BLaER1 treated with 17β-estradiol and CSF1 and Interleukin-3, amounts not matched to agents 10 nM and 100 nM (cell line): ENCODE results near the gene CATSPERD.

Experiments used
- H3K27ac ChIP-seq, 11 experiments: shearing (Covaris generic); formaldehyde crosslinking; 2 replicates each; pipeline ENCODE4 v1.8.1; 2022
- H3K27me3 ChIP-seq, 11 experiments: shearing (Covaris generic); formaldehyde crosslinking; 2 replicates each; pipeline ENCODE4 v1.8.1; 2022
- H3K36me3 ChIP-seq, 11 experiments: shearing (Covaris generic); formaldehyde crosslinking; 2 replicates each; pipeline ENCODE4 v1.8.1; 2022
- H3K4me1 ChIP-seq, 10 experiments: shearing (Covaris generic); formaldehyde crosslinking; 2 replicates each; pipeline ENCODE4 v1.8.1; 2022
- H3K4me2 ChIP-seq, 11 experiments: shearing (Covaris generic); formaldehyde crosslinking; 2 replicates each; pipeline ENCODE4 v1.8.1; 2022
- H3K4me3 ChIP-seq, 10 experiments: shearing (Covaris generic); formaldehyde crosslinking; 2 replicates each; pipeline ENCODE4 v1.8.1; 2022
- H3K9ac ChIP-seq, 11 experiments: shearing (Covaris generic); formaldehyde crosslinking; 2 replicates each; pipeline ENCODE4 v1.8.1; 2022
- H3K9me3 ChIP-seq, 11 experiments: shearing (Covaris generic); formaldehyde crosslinking; replicated peaks in 1 of 11; 2 replicates each; pipeline ENCODE4 v1.8.1; 2022
- H4K20me1 ChIP-seq, 11 experiments: shearing (Covaris generic); formaldehyde crosslinking; 2 replicates each; pipeline ENCODE4 v1.8.1; 2022
- Cebpa-rat ChIP-seq, 11 experiments: shearing (Covaris generic); IDR thresholded peaks; 2 replicates each; pipeline ENCODE4 v1.8.1; 2022

The CATSPERD gene

GRCh38 chr19:5703819-5704818, 16.3 kb upstream of the CATSPERD start:
- no peak overlapping the region for H3K4me2 ChIP-seq
- H3K9me3 ChIP-seq: peaks cover 0 to 27% (median 9%) of the 10 kb centered on the region in 11 experiments; a peak in 12 of 22 replicates
- no peak overlapping the region for H3K4me3 ChIP-seq
- no peaks in the 10 kb centered on the region for H3K27me3 ChIP-seq
- peaks cover 81 to 97% (median 90%) of the 10 kb centered on the region in 11 experiments for H3K36me3 ChIP-seq
- H3K4me1 ChIP-seq: peaks cover 2 to 19% (median 12%) of the 10 kb centered on the region in 10 experiments; a peak in 18 of 20 replicates
- TF ChIP-seq Cebpa-rat (IDR thresholded peaks at IDR 0.05): no peak
- peaks cover 33 to 83% (median 66%) of the 10 kb centered on the region in 11 experiments; a peak in 21 of 22 replicates for H4K20me1 ChIP-seq
- no peak overlapping the region for H3K27ac ChIP-seq
- no peak overlapping the region for H3K9ac ChIP-seq

GRCh38 chr19:5705552-5705951, 14.9 kb upstream of the CATSPERD start:
- H3K9me3 ChIP-seq: peaks cover 0 to 27% (median 9%) of the 10 kb centered on the region in 11 experiments; a peak in 12 of 22 replicates
- no peak overlapping the region for H3K4me2 ChIP-seq
- TF ChIP-seq Cebpa-rat (IDR thresholded peaks at IDR 0.05): no peak
- peaks cover 0 to 4% (median under 1%) of the 10 kb centered on the region in 10 experiments; a peak in 5 of 20 replicates for H3K4me1 ChIP-seq
- H3K9ac ChIP-seq: no peak overlapping the region
- no peak overlapping the region for H3K27ac ChIP-seq
- H3K4me3 ChIP-seq: no peak overlapping the region
- no peaks in the 10 kb centered on the region for H3K27me3 ChIP-seq
- peaks cover 80 to 97% (median 90%) of the 10 kb centered on the region in 11 experiments for H3K36me3 ChIP-seq
- H4K20me1 ChIP-seq: peaks cover 22 to 83% (median 66%) of the 10 kb centered on the region in 11 experiments; a peak in 20 of 22 replicates

- Histone ChIP-seq H3K27me3 (no peaks in the 10 kb centered on the region), H3K27ac (no peak overlapping the region), H3K36me3 (peaks cover 86 to 97% (median 91%) of the 10 kb centered on the region in 11 experiments), H4K20me1 (peaks cover 29 to 88% (median 73%) of the 10 kb centered on the region in 11 experiments; a peak in 21 of 22 replicates), H3K4me2 (no peak overlapping the region), H3K4me1 (no peaks in the 10 kb centered on the region), H3K4me3 (no peak overlapping the region), H3K9ac (no peak overlapping the region), H3K9me3 (peaks cover 0 to 19% (median 9%) of the 10 kb centered on the region in 11 experiments; a peak in 12 of 22 replicates)
- no peak for TF ChIP-seq Cebpa-rat (IDR thresholded peaks at IDR 0.05)
These were observed 13.4 kb upstream of the CATSPERD start for GRCh38 chr19:5706876-5707573.

GRCh38 chr19:5707576-5708575, 12.6 kb upstream of the CATSPERD start:
- Histone ChIP-seq H3K36me3 (peaks cover 95 to 100% (median 98%) of the 10 kb centered on the region in 11 experiments), H3K27ac (no peak overlapping the region), H3K27me3 (no peaks in the 10 kb centered on the region), H4K20me1 (peaks cover 37 to 96% (median 82%) of the 10 kb centered on the region in 11 experiments; a peak in 21 of 22 replicates), H3K4me1 (no peaks in the 10 kb centered on the region), H3K9ac (no peak overlapping the region; a peak in 1 of 22 replicates), H3K9me3 (peaks cover 0 to 17% (median 9%) of the 10 kb centered on the region in 11 experiments; a peak in 12 of 22 replicates), H3K4me2 (no peak overlapping the region), H3K4me3 (no peak overlapping the region)
- no peak for TF ChIP-seq Cebpa-rat (IDR thresholded peaks at IDR 0.05)

- Histone ChIP-seq H3K4me1 (0 out of 20 replicates have a peak, but pooled peaks cover 0 to 5% (median 0%) of the 10 kb centered on the region in 10 experiments), H3K36me3 (peaks cover 85 to 99% (median 93%) of the 10 kb centered on the region in 11 experiments), H3K9ac (no peak overlapping the region), H3K27ac (no peak overlapping the region; a peak in 1 of 22 replicates), H3K4me2 (no peak overlapping the region), H3K4me3 (no peak overlapping the region), H4K20me1 (peaks cover 50 to 97% (median 83%) of the 10 kb centered on the region in 11 experiments; a peak in 21 of 22 replicates), H3K27me3 (no peaks in the 10 kb centered on the region), H3K9me3 (no peaks in the 10 kb centered on the region)
- no peak for TF ChIP-seq Cebpa-rat (IDR thresholded peaks at IDR 0.05)
These were observed 9.4 kb upstream of the CATSPERD start for GRCh38 chr19:5711025-5711424.

GRCh38 chr19:5711713-5712161, 8.7 kb upstream of the CATSPERD start:
- H3K9ac ChIP-seq: no peak overlapping the region
- H3K4me1 ChIP-seq: peaks cover 0 to 6% (median 2%) of the 10 kb centered on the region in 10 experiments; a peak in 7 of 20 replicates
- no peak overlapping the region for H3K4me3 ChIP-seq
- H3K9me3 ChIP-seq: no peaks in the 10 kb centered on the region
- no peak overlapping the region for H3K27ac ChIP-seq
- no peak for TF ChIP-seq Cebpa-rat (IDR thresholded peaks at IDR 0.05)
- H3K36me3 ChIP-seq: peaks cover 78 to 99% (median 86%) of the 10 kb centered on the region in 11 experiments
- peaks cover 50 to 97% (median 84%) of the 10 kb centered on the region in 11 experiments; a peak in 21 of 22 replicates for H4K20me1 ChIP-seq
- no peaks in the 10 kb centered on the region for H3K27me3 ChIP-seq
- H3K4me2 ChIP-seq: no peak overlapping the region

GRCh38 chr19:5713228-5713627, 7.2 kb upstream of the CATSPERD start:
- Histone ChIP-seq H3K4me2 (no peak overlapping the region), H3K27me3 (no peaks in the 10 kb centered on the region), H3K9me3 (no peaks in the 10 kb centered on the region), H4K20me1 (peaks cover 53 to 98% (median 84%) of the 10 kb centered on the region in 11 experiments; a peak in 21 of 22 replicates), H3K9ac (no peak overlapping the region; a peak in 1 of 22 replicates), H3K4me3 (no peak overlapping the region), H3K27ac (no peak overlapping the region), H3K36me3 (peaks cover 66 to 99% (median 85%) of the 10 kb centered on the region in 11 experiments), H3K4me1 (peaks cover 11 to 21% (median 16%) of the 10 kb centered on the region in 10 experiments)
- TF ChIP-seq Cebpa-rat (IDR thresholded peaks at IDR 0.05): no peak
